GM21737 (cell line): ENCODE results near the gene STK39.
A peak's percentile ranks its signal among the peaks of the same experiment; 100 is the strongest.

Experiments used
- ATAC-seq: cut with Tn5 transposase; IDR thresholded peaks from one replicate; pipeline ENCODE4 v1.9.1; 2021; ENCODE audit warnings: mild to moderate bottlenecking, moderate library complexity; ENCODE audit not compliant: unreplicated experiment

STK39 gene

DNA sequence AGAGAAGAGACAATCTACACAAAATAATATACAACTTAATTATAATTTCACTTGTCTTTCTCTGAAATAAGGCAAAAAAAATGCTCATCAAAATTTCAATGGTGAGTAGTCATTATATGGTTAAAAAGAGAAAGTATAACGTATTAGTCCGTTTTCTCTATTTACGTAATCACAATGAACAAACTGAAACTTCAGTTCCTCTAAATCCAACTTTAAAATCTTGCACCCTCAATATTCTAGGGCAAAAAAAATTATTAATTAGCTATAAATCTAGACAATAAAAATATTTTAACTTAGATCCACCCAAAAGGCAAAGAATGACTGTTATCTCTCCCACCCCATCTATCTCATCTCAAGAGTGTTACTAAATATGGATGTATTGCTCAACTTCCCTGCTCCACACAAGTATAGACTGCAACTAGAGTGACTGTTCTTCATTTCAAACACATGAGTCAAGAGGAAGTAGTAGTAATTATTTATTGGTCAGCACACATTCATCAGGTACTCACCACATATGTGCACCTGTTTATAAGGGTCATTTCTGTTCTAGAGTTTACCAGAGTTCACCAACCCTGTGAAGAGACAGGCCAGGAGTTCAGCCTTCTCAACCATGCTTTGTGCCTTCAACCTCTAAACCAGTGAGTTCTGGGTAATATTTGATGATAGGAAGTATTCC is 36.4 kb downstream of the STK39 start:
- ATAC-seq: no peak

- no peak for ATAC-seq
Measured at GRCh38 chr2:168210216-168210894, 37.0 kb downstream of the STK39 start.

DNA sequence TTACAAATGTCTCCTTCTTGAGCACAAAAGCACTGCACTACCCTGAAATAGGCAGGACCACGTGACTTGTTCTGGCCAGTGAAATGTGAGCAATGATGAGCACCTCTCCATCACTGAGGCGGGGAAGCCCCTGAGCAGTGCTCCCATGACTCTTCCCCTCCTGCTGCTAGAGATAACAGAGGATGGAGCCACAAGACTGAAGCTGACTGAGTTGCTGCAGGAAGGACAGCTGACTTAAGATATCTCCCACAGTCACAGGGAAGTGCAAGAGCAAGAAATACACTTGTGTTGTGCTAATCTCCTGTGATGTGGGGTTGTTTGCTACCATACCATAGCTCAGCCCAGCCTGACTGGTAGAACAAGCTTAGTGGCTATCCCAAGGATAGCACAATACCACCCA is 38.7 kb downstream of the STK39 start:
- ATAC-seq: no peak

- ATAC-seq: no peak
Measured at GRCh38 chr2:168207851-168208250, 39.5 kb downstream of the STK39 start.

DNA sequence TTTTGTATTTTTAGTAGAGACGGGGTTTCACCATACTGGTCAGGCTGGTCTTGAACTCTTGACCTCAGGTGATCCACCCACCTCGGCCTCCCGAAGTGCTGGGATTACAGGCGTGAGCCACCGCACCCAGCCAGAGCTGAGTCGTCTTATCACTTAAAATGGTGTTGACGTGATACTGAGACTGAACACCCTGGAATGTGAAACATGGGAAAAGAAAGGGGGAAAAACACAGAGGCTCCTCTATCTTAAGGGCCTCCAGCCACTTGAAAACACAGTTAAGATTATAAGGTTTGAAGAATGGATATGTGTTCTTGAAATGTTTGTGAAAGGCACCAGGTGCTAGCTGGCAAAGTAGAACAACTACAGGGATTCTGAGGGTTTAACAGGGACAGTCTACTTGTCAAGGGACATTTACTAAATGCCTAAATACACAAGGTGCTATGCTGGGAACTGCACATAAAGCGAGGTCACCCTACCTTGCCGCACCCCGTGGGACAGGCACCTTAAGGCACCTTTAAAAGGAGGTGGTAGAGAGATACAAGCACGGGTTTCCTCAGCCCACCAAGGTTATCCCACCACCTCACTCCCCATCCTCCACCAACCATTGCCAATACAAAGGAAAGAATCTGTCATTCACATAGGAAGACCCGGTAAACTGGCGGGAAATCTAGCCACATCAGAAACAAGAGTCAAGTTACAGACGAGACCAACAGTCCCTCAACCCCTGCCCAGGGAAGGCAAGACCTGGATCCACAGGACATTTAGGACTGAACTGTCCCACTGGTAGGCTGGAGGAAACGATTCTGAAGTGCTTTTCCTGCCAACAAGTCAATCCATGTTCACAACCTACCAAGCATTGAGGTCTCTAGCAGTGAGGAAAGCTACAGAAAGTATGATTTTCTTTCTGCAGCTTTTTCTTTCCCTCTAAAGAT is 43.4 kb downstream of the STK39 start:
- ATAC-seq: no peak

GRCh38 chr2:168201584-168202116 is 45.7 kb downstream of the STK39 start:
- ATAC-seq: no peak

DNA sequence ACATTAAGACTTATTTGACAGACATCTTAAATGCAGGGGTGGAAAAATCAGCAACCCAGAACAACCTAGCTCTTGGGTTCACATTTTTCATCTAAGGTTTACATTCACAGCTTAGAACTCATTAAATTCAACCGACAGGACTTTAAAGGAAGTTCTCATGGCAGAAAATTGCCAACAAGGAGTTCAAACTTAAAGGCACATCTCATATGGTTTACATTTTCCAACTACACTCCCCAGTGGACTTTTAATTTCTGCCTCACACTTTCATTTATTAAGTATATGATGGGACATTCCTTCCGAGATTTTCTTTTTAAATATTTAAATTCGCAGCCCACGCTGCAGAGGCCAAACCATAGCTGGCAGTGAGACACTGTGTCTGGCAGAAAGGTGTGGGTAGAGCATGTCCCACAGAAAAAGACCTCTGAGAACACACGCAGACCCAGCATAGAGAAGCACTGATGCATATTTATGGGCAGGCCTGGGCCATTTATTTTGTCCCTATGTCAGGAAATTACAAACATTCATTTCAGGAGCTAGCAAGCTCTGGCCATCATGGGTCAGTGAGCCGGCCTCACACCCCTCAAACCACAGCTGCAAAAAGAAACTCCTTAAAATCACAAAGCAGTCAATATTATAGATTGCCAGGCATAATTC is 46.3 kb downstream of the STK39 start:
- no peak for ATAC-seq

GRCh38 chr2:168198476-168199207 is 48.8 kb downstream of the STK39 start:
- no peak for ATAC-seq

GRCh38 chr2:168196764-168197180 is 50.6 kb downstream of the STK39 start:
- no peak for ATAC-seq

- peak; percentile 90 for ATAC-seq
Measured at GRCh38 chr2:168194784-168195522, 52.4 kb downstream of the STK39 start.

- ATAC-seq: no peak
Measured at GRCh38 chr2:168192839-168193616, 54.4 kb downstream of the STK39 start.

DNA sequence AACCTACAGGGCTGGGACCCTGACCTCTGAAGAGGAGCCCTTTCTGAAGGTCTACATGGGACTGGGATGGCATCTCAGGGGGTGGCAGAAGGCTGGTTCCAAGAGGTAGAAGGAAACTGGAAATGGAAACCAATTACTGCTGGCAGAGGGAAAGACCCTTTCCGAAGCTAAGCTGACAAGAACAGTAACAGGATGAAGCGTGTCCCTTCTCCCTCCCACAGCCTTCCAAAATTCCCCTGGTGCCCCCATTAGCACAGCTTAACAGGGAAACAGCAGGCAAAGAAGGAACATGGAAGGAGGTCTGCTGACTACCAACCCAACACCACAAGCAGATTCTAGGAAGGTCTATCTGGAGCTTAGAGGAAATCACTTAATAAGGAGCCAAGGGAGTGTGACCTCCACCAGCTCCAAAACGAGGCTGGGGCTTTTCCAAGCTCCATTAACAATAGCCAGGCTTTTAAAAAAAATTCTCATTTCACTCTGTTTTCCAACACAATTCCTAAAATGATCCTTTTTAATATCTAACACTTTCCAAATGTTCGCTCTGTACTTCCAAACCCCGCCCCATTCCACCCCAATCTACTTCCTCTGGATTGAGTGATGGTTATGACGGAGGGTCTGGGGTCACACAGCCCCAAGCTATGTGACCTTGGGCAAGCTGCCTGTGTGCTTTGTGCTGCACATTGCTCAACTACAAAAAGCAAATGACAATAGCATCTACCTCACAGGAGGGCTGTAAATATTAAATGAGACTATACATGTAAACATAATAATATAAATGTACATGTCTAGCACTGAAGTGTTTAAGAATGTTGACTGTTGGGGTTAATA is 55.2 kb downstream of the STK39 start:
- no peak for ATAC-seq

DNA sequence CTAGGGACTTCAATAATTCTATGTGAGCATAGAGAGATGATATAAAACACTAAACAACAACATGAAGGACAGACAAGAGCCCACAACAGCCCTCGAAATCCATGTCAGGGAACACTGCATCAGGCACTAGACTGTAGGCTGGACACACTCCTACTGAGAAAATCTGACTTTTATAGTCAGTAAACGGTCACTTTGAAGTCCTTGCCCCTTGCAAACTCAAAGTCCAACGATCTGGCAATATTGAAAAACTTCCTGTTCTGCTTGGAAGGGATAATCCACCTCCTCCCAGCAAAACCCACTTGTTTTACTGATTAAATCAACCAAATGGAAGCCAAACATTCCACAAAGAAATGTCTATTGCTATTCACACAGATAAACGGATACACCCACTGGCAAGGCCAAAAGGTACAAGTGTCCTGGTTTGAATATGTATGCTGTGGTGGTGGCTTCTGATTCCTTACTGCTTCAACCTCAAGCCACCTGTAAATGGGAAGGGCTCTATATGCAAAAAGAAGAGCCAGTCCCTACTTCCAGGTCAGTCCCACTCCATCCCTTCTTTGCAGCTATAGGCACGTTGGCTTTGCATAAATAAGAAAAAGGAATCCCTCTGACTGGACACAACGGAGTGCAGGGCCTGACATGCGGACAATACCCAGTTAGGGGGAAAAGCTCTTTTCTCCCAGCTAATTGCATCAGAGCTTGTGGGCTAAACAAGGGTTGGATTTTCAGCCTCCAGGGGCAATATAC is 56.6 kb downstream of the STK39 start:
- no peak for ATAC-seq

- no peak for ATAC-seq
Measured at GRCh38 chr2:168189835-168190569, 57.4 kb downstream of the STK39 start.

DNA sequence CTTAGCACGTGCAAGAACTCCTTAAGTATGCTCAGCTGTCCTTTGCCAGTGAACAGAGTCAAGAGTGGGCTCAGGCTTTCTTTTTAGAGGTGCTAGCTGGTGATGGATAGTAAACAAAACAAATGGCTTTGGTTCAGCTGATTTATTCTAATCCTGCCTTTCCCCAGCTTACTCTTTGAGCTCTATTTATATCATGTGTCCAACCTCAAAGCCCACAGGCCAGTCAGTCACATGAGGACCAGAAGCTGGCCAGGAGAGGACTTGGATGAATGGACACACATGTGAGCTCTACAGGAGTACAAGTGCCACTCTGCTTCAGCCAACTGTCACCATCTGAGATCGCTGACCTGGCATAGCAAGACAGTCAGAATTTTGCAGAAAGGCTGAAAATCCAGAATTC is 59.4 kb downstream of the STK39 start:
- ATAC-seq: no peak

- ATAC-seq: no peak
Measured at GRCh38 chr2:168186452-168186851, 60.9 kb downstream of the STK39 start.
